Liver (tissue), 3 donors: ENCODE data around the gene CA10.

Experiments
- EGR1 ChIP-seq, 2 donors: IDR thresholded peaks; 2 replicates each; pipeline ENCODE4 v1.6.1; 2016 to 2018; ENCODE audit warnings: antibody characterized with exemption in 2 of 2, low read depth in 2 of 2
- FOXA1 ChIP-seq: IDR thresholded peaks from 2 replicates; pipeline ENCODE4 v1.6.1; 2016; ENCODE audit warnings: antibody characterized with exemption
- HNF4A ChIP-seq, 2 donors: conservative IDR thresholded peaks; 2 replicates each; pipeline ENCODE4 v1.6.1; 2016; ENCODE audit warnings: antibody characterized with exemption in 2 of 2, mild to moderate bottlenecking in 2 of 2
- JUND ChIP-seq, 2 donors: IDR thresholded peaks; 2 replicates each; pipeline ENCODE4 v1.6.1; 2016; ENCODE audit warnings: antibody characterized with exemption in 2 of 2
- NR2F2 ChIP-seq: IDR thresholded peaks from 2 replicates; pipeline ENCODE4 v1.6.1; 2016; ENCODE audit warnings: antibody characterized with exemption
- RXRA ChIP-seq, 2 donors: IDR thresholded peaks; 2 replicates each; pipeline ENCODE4 v1.6.1; 2017 to 2018; ENCODE audit warnings: antibody characterized with exemption in 2 of 2, mild to moderate bottlenecking in 1 of 2
- SP1 ChIP-seq: IDR thresholded peaks from 2 replicates; pipeline ENCODE4 v1.6.1; 2018; ENCODE audit warnings: antibody characterized with exemption, mild to moderate bottlenecking
- YY1 ChIP-seq: IDR thresholded peaks from 2 replicates; pipeline ENCODE4 v1.6.1; 2016; ENCODE audit warnings: antibody characterized with exemption, mild to moderate bottlenecking
- TF ChIP-seq, protein P1 (sequence below): IDR thresholded peaks from 2 replicates; pipeline ENCODE4 v1.6.1; 2016; ENCODE audit warnings: antibody characterized with exemption, mild to moderate bottlenecking
- TF ChIP-seq, protein P2 (sequence below): fragments of 150-350 bp; IDR thresholded peaks from 2 replicates; pipeline ENCODE4 v1.5.1; 2017; ENCODE audit warnings: improper control_type of control experiment, low read depth, low read length; ENCODE audit not compliant: missing input control
- TF ChIP-seq, protein P3 (sequence below): IDR thresholded peaks from 2 replicates; pipeline ENCODE4 v1.6.1; 2016; ENCODE audit warnings: antibody characterized with exemption
- donor health status: healthy.
- donor health status: healthy.

DNA sequence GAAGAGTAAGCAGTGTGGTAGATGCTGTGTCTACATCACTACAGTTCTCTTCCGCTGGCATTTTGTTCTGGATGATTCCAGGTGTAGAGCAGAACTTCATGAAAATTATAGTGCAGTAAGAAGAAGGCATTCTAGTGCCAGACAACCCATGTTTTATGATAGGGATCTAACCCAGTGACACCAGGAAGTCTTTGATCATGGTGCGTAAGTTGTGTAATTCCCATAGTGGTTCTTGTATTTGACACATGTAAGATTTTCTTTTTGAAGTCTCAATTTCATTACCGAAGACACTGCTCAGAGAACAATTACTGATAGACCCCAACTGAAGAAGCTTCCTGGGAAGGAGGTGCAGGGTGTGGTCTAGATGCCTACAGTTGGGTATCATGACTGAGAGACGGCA is 356.9 kb downstream of the CA10 start:
- TF ChIP-seq, protein P1, sequence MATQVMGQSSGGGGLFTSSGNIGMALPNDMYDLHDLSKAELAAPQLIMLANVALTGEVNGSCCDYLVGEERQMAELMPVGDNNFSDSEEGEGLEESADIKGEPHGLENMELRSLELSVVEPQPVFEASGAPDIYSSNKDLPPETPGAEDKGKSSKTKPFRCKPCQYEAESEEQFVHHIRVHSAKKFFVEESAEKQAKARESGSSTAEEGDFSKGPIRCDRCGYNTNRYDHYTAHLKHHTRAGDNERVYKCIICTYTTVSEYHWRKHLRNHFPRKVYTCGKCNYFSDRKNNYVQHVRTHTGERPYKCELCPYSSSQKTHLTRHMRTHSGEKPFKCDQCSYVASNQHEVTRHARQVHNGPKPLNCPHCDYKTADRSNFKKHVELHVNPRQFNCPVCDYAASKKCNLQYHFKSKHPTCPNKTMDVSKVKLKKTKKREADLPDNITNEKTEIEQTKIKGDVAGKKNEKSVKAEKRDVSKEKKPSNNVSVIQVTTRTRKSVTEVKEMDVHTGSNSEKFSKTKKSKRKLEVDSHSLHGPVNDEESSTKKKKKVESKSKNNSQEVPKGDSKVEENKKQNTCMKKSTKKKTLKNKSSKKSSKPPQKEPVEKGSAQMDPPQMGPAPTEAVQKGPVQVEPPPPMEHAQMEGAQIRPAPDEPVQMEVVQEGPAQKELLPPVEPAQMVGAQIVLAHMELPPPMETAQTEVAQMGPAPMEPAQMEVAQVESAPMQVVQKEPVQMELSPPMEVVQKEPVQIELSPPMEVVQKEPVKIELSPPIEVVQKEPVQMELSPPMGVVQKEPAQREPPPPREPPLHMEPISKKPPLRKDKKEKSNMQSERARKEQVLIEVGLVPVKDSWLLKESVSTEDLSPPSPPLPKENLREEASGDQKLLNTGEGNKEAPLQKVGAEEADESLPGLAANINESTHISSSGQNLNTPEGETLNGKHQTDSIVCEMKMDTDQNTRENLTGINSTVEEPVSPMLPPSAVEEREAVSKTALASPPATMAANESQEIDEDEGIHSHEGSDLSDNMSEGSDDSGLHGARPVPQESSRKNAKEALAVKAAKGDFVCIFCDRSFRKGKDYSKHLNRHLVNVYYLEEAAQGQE, result no peak
- TF ChIP-seq, protein P2, sequence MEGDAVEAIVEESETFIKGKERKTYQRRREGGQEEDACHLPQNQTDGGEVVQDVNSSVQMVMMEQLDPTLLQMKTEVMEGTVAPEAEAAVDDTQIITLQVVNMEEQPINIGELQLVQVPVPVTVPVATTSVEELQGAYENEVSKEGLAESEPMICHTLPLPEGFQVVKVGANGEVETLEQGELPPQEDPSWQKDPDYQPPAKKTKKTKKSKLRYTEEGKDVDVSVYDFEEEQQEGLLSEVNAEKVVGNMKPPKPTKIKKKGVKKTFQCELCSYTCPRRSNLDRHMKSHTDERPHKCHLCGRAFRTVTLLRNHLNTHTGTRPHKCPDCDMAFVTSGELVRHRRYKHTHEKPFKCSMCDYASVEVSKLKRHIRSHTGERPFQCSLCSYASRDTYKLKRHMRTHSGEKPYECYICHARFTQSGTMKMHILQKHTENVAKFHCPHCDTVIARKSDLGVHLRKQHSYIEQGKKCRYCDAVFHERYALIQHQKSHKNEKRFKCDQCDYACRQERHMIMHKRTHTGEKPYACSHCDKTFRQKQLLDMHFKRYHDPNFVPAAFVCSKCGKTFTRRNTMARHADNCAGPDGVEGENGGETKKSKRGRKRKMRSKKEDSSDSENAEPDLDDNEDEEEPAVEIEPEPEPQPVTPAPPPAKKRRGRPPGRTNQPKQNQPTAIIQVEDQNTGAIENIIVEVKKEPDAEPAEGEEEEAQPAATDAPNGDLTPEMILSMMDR, result no peak
- TF ChIP-seq JUND (IDR thresholded peaks at IDR 0.05) (no peak), FOXA1 (no peak), HNF4A (conservative IDR thresholded peaks at IDR 0.05) (no peak), SP1 (no peak), RXRA (IDR thresholded peaks at IDR 0.05) (no peak), EGR1 (IDR thresholded peaks at IDR 0.05; ENCODE audit: low read depth in 2 of 2) (no peak), YY1 (no peak), NR2F2 (no peak)
- TF ChIP-seq, protein P3, sequence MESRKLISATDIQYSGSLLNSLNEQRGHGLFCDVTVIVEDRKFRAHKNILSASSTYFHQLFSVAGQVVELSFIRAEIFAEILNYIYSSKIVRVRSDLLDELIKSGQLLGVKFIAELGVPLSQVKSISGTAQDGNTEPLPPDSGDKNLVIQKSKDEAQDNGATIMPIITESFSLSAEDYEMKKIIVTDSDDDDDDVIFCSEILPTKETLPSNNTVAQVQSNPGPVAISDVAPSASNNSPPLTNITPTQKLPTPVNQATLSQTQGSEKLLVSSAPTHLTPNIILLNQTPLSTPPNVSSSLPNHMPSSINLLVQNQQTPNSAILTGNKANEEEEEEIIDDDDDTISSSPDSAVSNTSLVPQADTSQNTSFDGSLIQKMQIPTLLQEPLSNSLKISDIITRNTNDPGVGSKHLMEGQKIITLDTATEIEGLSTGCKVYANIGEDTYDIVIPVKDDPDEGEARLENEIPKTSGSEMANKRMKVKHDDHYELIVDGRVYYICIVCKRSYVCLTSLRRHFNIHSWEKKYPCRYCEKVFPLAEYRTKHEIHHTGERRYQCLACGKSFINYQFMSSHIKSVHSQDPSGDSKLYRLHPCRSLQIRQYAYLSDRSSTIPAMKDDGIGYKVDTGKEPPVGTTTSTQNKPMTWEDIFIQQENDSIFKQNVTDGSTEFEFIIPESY, result no peak
